GM12864 (cell line): ENCODE data around the gene COQ8A.

Source experiments
- DNase-seq: peaks from one replicate; pipeline ENCODE4 v3.0.0-alpha.2; 2011; ENCODE audit warnings: low read depth
- H3K4me3 ChIP-seq: 2 replicates; pipeline ENCODE4 v1.5.1; 2011; ENCODE audit warnings: mild to moderate bottlenecking, low read depth, low read length, control low read depth
- CTCF ChIP-seq: IDR thresholded peaks from 2 replicates; pipeline ENCODE4 v1.5.1; 2011; ENCODE audit warnings: low read depth, mild to moderate bottlenecking, moderate library complexity, low read length, control low read depth, inconsistent platforms; ENCODE audit errors: missing control alignments

Gene COQ8A

GRCh38 chr1:226939438-226940028, 561 bp upstream of the COQ8A start:
- TF ChIP-seq CTCF: no peak
- peak overlapping the region; percentile 71 for H3K4me3 ChIP-seq
- no peak for DNase-seq

GRCh38 chr1:226940806-226941067, 643 bp downstream of the COQ8A start:
- no peak for TF ChIP-seq CTCF
- H3K4me3 ChIP-seq: peak overlapping the region; percentile 63
- no peak for DNase-seq

GRCh38 chr1:226942392-226942791, 2.3 kb downstream of the COQ8A start:
- no peak for DNase-seq
- no peak for TF ChIP-seq CTCF
- H3K4me3 ChIP-seq: no peak overlapping the region

- DNase-seq: no peak
- H3K4me3 ChIP-seq: no peak overlapping the region
- no peak for TF ChIP-seq CTCF
Observed at GRCh38 chr1:226943156-226943555, 3.1 kb downstream of the COQ8A start.

GRCh38 chr1:226943927-226944326, 3.8 kb downstream of the COQ8A start:
- H3K4me3 ChIP-seq: no peak overlapping the region
- DNase-seq: no peak
- TF ChIP-seq CTCF: no peak

- no peak for TF ChIP-seq CTCF
- H3K4me3 ChIP-seq: no peak overlapping the region
- no peak for DNase-seq
Observed at GRCh38 chr1:226945106-226945857, 5.2 kb downstream of the COQ8A start.

- no peak overlapping the region for H3K4me3 ChIP-seq
- no peak for DNase-seq
- TF ChIP-seq CTCF: no peak
Observed at GRCh38 chr1:226945858-226946245, 5.8 kb downstream of the COQ8A start.
